Neural cell (in vitro differentiated cells): ENCODE data around the gene CLIC2. TPM values are rescaled to one million over a fixed set of nuclear protein-coding genes. Genes with fewer than 3 reads are reported as not detected.

ENCODE experiments used
- H2AFZ ChIP-seq: fragments of 200-600, 300-800 bp; sonication (generic), shearing (Covaris generic); 2 replicates; pipeline ENCODE4 v1.6.0; 2014; ENCODE audit warnings: low read depth, mild to moderate bottlenecking, antibody characterized with exemption, low read length, moderate library complexity
- H3F3A ChIP-seq: fragments of 200-600 bp; shearing (Covaris generic); 2 replicates; pipeline ENCODE4 v1.6.1; 2016; ENCODE audit warnings: mild to moderate bottlenecking, moderate library complexity, mixed read lengths, antibody characterized with exemption, low read length; ENCODE audit not compliant: insufficient read depth, poor library complexity, severe bottlenecking
- H3K27ac ChIP-seq: fragments of 200-600, 300-800 bp; sonication (generic), shearing (Covaris generic); 2 replicates; pipeline ENCODE4 v1.5.1; 2014; ENCODE audit warnings: mild to moderate bottlenecking, low read length, moderate library complexity
- H3K27me3 ChIP-seq: fragments of 300-800, 200-600 bp; sonication (generic), shearing (Covaris generic); 2 replicates; pipeline ENCODE4 v1.6.0; 2014; ENCODE audit warnings: mild to moderate bottlenecking, low read depth, low read length, moderate library complexity; ENCODE audit not compliant: insufficient read depth
- H3K36me3 ChIP-seq: fragments of 300-800, 200-600 bp; sonication (generic), shearing (Covaris generic); 2 replicates; pipeline ENCODE4 v1.5.1; 2014; ENCODE audit warnings: mild to moderate bottlenecking, antibody characterized with exemption, low read length, moderate library complexity; ENCODE audit not compliant: insufficient read depth
- H3K4me2 ChIP-seq: fragments of 300-800, 200-600 bp; sonication (generic), shearing (Covaris generic); 2 replicates; pipeline ENCODE4 v1.6.0; 2014; ENCODE audit warnings: mild to moderate bottlenecking, low read length
- H3K4me3 ChIP-seq: fragments of 300-800, 200-600 bp; sonication (generic), shearing (Covaris generic); 2 replicates; pipeline ENCODE4 v1.5.1; 2014; ENCODE audit warnings: mild to moderate bottlenecking, low read length, moderate library complexity
- H3K79me2 ChIP-seq: fragments of 200-600 bp; shearing (Covaris generic); replicated peaks from 2 replicates; pipeline ENCODE4 v1.6.0; 2014; ENCODE audit warnings: mild to moderate bottlenecking, low read length, moderate library complexity; ENCODE audit not compliant: insufficient read depth
- H3K9ac ChIP-seq: fragments of 300-800, 200-600 bp; sonication (generic), shearing (Covaris generic); 2 replicates; pipeline ENCODE4 v1.6.1; 2016; ENCODE audit warnings: mild to moderate bottlenecking, low read length, mixed read lengths
- H3K9me2 ChIP-seq: fragments of 200-600 bp; shearing (Covaris generic); 2 replicates; pipeline ENCODE4 v1.6.1; 2016; ENCODE audit warnings: mild to moderate bottlenecking, low read length, mixed read lengths; ENCODE audit not compliant: insufficient read depth
- H3K9me3 ChIP-seq: fragments of 200-600, 300-800 bp; sonication (generic), shearing (Covaris generic); 2 replicates; pipeline ENCODE4 v1.6.1; 2016; ENCODE audit warnings: mild to moderate bottlenecking, mixed run types, low read length, moderate library complexity, mixed read lengths
- H4K20me1 ChIP-seq: fragments of 200-600 bp; shearing (Covaris generic); 2 replicates; pipeline ENCODE4 v1.6.1; 2016; ENCODE audit warnings: mild to moderate bottlenecking, mixed run types; ENCODE audit not compliant: insufficient read depth
- EP300 ChIP-seq: fragments of 450-650 bp; conservative IDR thresholded peaks from 2 replicates; pipeline ENCODE4 v1.6.1; 2014; ENCODE audit warnings: antibody characterized with exemption, mild to moderate bottlenecking, moderate library complexity; ENCODE audit not compliant: poor library complexity, severe bottlenecking
- EZH2 ChIP-seq: fragments of 200-600, 300-800 bp; shearing (Covaris generic), sonication (generic); IDR thresholded peaks from 2 replicates; pipeline ENCODE4 v1.6.1; 2014; ENCODE audit warnings: antibody characterized with exemption, low read length, borderline replicate concordance, mild to moderate bottlenecking; ENCODE audit not compliant: insufficient read depth, poor library complexity, severe bottlenecking
- MXI1 ChIP-seq: fragments of 450-650 bp; conservative IDR thresholded peaks from 2 replicates; pipeline ENCODE4 v1.6.1; 2014; ENCODE audit warnings: antibody characterized with exemption, mild to moderate bottlenecking; ENCODE audit not compliant: poor library complexity, severe bottlenecking
- POLR2AphosphoS5 ChIP-seq: IDR thresholded peaks from 2 replicates; pipeline ENCODE4 v1.6.1; 2012
- RAD21 ChIP-seq: fragments of 450-650 bp; conservative IDR thresholded peaks from 2 replicates; pipeline ENCODE4 v1.6.1; 2014; ENCODE audit warnings: antibody characterized with exemption, mild to moderate bottlenecking, moderate library complexity
- SMC3 ChIP-seq: fragments of 450-650 bp; conservative IDR thresholded peaks from 2 replicates; pipeline ENCODE4 v1.6.1; 2014; ENCODE audit warnings: antibody characterized with exemption, mild to moderate bottlenecking, moderate library complexity; ENCODE audit not compliant: poor library complexity
- TAF1 ChIP-seq: IDR thresholded peaks from 2 replicates; pipeline ENCODE4 v1.6.1; 2012; ENCODE audit warnings: low read depth
- polyA plus RNA-seq: library from polyadenylated mRNA; depleted of rRNA; stranded (reverse); fragments of >200 nt; gene quantifications from 2 replicates; pipeline ENCODE4 v1.2.3, GENCODE V29; 2014
- TF ChIP-seq, protein P1 (sequence below): IDR thresholded peaks from 2 replicates; pipeline ENCODE4 v1.6.1; 2012; ENCODE audit warnings: borderline replicate concordance
- TF ChIP-seq, protein P2 (sequence below): fragments of 450-650 bp; IDR thresholded peaks from 2 replicates; pipeline ENCODE4 v1.5.1; 2014; ENCODE audit warnings: antibody characterized with exemption, mild to moderate bottlenecking, moderate library complexity; ENCODE audit not compliant: poor library complexity, severe bottlenecking

The CLIC2 gene
- polyA plus RNA-seq, 1 donor from 2014 or later, result 2.9 TPM

DNA sequence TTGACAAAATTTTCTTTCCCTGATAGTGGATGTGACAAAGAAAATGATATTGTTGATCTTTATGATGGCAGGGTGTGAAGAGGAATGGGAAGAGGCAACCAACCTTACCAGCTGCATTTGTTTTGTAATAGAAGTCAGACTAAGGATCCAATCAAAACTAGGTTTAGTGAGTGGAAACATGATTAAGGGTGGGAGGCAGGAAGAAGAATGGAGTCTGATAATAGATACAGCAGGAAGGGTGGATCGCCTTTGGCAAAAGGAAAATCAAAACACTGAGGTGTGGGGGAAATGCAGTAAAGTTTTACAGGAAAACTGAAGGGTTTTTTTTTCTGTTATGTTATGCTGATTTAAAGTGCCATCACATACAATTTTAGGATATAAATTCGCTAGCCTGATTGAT lies 3.4 kb downstream of the CLIC2 start:
- H3K4me3 ChIP-seq, result no peak overlapping the region

DNA sequence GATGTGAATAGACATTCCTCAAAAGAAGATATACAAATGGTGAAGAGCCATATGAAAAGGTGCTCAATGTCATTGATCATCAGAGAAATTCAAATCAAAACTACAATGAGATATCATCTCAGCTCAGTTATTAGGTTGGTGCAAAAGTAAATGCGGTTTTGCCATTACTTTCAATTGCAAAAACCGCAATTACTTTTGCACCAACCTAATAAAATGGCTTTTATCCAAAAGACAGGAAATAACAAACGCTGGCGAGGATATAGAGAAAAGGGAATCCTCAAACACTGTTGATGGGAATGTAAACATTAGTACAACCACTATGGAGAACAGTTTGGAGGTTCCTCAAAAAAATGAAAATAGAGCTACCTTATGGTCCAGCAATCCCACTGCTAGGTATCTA lies 5.1 kb downstream of the CLIC2 start:
- Histone ChIP-seq H3K4me2 (no peak overlapping the region), H3K9me3 (no peaks in the 10 kb centered on the region), H2AFZ (no peak overlapping the region), H3K79me2 (no peaks in the 10 kb centered on the region), H3K4me3 (no peak overlapping the region), H3K9ac (no peak overlapping the region), H3K36me3 (no peaks in the 10 kb centered on the region), H3K9me2 (no peaks in the 10 kb centered on the region), H3F3A (no peaks in the 10 kb centered on the region), H4K20me1 (no peaks in the 10 kb centered on the region), H3K27ac (no peak overlapping the region), H3K27me3 (no peaks in the 10 kb centered on the region)
- TF ChIP-seq POLR2AphosphoS5 (no peak), EP300 (no peak), RAD21 (no peak), MXI1 (no peak), EZH2 (no peak)
- TF ChIP-seq, protein P1, sequence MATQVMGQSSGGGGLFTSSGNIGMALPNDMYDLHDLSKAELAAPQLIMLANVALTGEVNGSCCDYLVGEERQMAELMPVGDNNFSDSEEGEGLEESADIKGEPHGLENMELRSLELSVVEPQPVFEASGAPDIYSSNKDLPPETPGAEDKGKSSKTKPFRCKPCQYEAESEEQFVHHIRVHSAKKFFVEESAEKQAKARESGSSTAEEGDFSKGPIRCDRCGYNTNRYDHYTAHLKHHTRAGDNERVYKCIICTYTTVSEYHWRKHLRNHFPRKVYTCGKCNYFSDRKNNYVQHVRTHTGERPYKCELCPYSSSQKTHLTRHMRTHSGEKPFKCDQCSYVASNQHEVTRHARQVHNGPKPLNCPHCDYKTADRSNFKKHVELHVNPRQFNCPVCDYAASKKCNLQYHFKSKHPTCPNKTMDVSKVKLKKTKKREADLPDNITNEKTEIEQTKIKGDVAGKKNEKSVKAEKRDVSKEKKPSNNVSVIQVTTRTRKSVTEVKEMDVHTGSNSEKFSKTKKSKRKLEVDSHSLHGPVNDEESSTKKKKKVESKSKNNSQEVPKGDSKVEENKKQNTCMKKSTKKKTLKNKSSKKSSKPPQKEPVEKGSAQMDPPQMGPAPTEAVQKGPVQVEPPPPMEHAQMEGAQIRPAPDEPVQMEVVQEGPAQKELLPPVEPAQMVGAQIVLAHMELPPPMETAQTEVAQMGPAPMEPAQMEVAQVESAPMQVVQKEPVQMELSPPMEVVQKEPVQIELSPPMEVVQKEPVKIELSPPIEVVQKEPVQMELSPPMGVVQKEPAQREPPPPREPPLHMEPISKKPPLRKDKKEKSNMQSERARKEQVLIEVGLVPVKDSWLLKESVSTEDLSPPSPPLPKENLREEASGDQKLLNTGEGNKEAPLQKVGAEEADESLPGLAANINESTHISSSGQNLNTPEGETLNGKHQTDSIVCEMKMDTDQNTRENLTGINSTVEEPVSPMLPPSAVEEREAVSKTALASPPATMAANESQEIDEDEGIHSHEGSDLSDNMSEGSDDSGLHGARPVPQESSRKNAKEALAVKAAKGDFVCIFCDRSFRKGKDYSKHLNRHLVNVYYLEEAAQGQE, result no peak

More for the DNA sequence above, 3.4 kb downstream of the CLIC2 start:
- no peak overlapping the region for H3K4me2 ChIP-seq
- no peaks in the 10 kb centered on the region for H3K27me3 ChIP-seq
- no peak for TF ChIP-seq MXI1
- TF ChIP-seq SMC3, result no peak
- TF ChIP-seq POLR2AphosphoS5, result no peak
- TF ChIP-seq RAD21, result no peak
- TF ChIP-seq, protein P2, sequence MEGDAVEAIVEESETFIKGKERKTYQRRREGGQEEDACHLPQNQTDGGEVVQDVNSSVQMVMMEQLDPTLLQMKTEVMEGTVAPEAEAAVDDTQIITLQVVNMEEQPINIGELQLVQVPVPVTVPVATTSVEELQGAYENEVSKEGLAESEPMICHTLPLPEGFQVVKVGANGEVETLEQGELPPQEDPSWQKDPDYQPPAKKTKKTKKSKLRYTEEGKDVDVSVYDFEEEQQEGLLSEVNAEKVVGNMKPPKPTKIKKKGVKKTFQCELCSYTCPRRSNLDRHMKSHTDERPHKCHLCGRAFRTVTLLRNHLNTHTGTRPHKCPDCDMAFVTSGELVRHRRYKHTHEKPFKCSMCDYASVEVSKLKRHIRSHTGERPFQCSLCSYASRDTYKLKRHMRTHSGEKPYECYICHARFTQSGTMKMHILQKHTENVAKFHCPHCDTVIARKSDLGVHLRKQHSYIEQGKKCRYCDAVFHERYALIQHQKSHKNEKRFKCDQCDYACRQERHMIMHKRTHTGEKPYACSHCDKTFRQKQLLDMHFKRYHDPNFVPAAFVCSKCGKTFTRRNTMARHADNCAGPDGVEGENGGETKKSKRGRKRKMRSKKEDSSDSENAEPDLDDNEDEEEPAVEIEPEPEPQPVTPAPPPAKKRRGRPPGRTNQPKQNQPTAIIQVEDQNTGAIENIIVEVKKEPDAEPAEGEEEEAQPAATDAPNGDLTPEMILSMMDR, result no peak
- TF ChIP-seq, protein P1, result no peak
- no peak for TF ChIP-seq TAF1
- no peak for TF ChIP-seq EP300
- TF ChIP-seq EZH2, result no peak
- no peak overlapping the region for H2AFZ ChIP-seq
- no peaks in the 10 kb centered on the region for H3K9me2 ChIP-seq
- H4K20me1 ChIP-seq, result no peaks in the 10 kb centered on the region
- no peaks in the 10 kb centered on the region for H3F3A ChIP-seq
- H3K9ac ChIP-seq, result no peak overlapping the region
- no peaks in the 10 kb centered on the region for H3K79me2 ChIP-seq
- H3K27ac ChIP-seq, result no peak overlapping the region
- no peaks in the 10 kb centered on the region for H3K36me3 ChIP-seq
- no peaks in the 10 kb centered on the region for H3K9me3 ChIP-seq
